Hepatic stellate cell (primary cell): ENCODE measurements around the gene ASNSD1.

Source experiments
- DNase-seq: peaks from one replicate; pipeline ENCODE4 v3.0.0; 2011; ENCODE audit warnings: low spot score

Gene ASNSD1

GRCh38 chr2:189661148-189661956 is at the start of gene ASNSD1:
ASNSD1 (plus strand) TSS chr2:189661459; CDS start chr2:189666133, 4,674 bp downstream.
- peak; percentile 99 for DNase-seq

GRCh38 chr2:189613077-189613636 is 48.1 kb upstream of the ASNSD1 start:
- DNase-seq, result peak; percentile 37

- peak; percentile 27 for DNase-seq
Measured at GRCh38 chr2:189613650-189614420, 47.4 kb upstream of the ASNSD1 start.

- DNase-seq, result no peak
Measured at GRCh38 chr2:189614585-189614984, 46.7 kb upstream of the ASNSD1 start.

GRCh38 chr2:189618197-189618596 is 43.1 kb upstream of the ASNSD1 start:
- no peak for DNase-seq

GRCh38 chr2:189621781-189622180 is 39.5 kb upstream of the ASNSD1 start:
- no peak for DNase-seq

- DNase-seq, result no peak
Measured at GRCh38 chr2:189623049-189623448, 38.2 kb upstream of the ASNSD1 start.

- no peak for DNase-seq
Measured at GRCh38 chr2:189624648-189625355, 36.5 kb upstream of the ASNSD1 start.

- no peak for DNase-seq
Measured at GRCh38 chr2:189625636-189626035, 35.6 kb upstream of the ASNSD1 start.

- DNase-seq, result no peak
Measured at GRCh38 chr2:189627789-189628188, 33.5 kb upstream of the ASNSD1 start.

GRCh38 chr2:189628817-189629530 is 32.3 kb upstream of the ASNSD1 start:
- DNase-seq, result no peak

GRCh38 chr2:189629531-189630453 is 31.5 kb upstream of the ASNSD1 start:
- peak; percentile 18 for DNase-seq

GRCh38 chr2:189631849-189632248 is 29.4 kb upstream of the ASNSD1 start:
- no peak for DNase-seq

- DNase-seq, result no peak
Measured at GRCh38 chr2:189633392-189633811, 27.9 kb upstream of the ASNSD1 start.

GRCh38 chr2:189635353-189635752 is 25.9 kb upstream of the ASNSD1 start:
- DNase-seq, result no peak

GRCh38 chr2:189638301-189639006 is 22.8 kb upstream of the ASNSD1 start:
- no peak for DNase-seq

GRCh38 chr2:189639007-189639609 is 22.2 kb upstream of the ASNSD1 start:
- no peak for DNase-seq

- no peak for DNase-seq
Measured at GRCh38 chr2:189641002-189641401, 20.3 kb upstream of the ASNSD1 start.

- no peak for DNase-seq
Measured at GRCh38 chr2:189641590-189641989, 19.7 kb upstream of the ASNSD1 start.
